ENCODE data around the gene CSTF1. TPM values are rescaled to one million over a fixed set of nuclear protein-coding genes. Genes with fewer than 3 reads are reported as not detected.

Gene CSTF1
- total and polyA plus RNA-seq, 8 donors: 4.5 to 17.5 (median 14.2) TPM

GRCh38 chr20:56347628-56348304 is 44.7 kb upstream of the CSTF1 start:
- Histone ChIP-seq H3K9me3 (no peaks in the 10 kb centered on the region), H3K27ac (peak overlapping the region in 3 of 4 donors; percentile 30 to 64 (median 38)), H3K4me3 (no peak overlapping the region), H3K36me3 (no peaks in the 10 kb centered on the region), H3K27me3 (peaks cover 0 to 5% (median 0%) of the 10 kb centered on the region in 4 donors), H3K4me1 (peaks cover 6 to 19% (median 13%) of the 10 kb centered on the region in 3 donors)
- no peak for TF ChIP-seq CTCF (IDR thresholded peaks at IDR 0.05)
- FAIRE-seq: no peak
- peak in 1 of 4 donors; percentile 28 for ATAC-seq
- intact Hi-C loops (cut with DNase I): no loop called here
- 72% methylated on average over 13 of the region's 13 CpGs for WGBS, 2 donors
- DNase-seq: no peak

- Histone ChIP-seq H3K36me3 (no peaks in the 10 kb centered on the region), H3K27me3 (peaks cover 0 to 5% (median 0%) of the 10 kb centered on the region in 4 donors), H3K27ac (peak overlapping the region in 3 of 4 donors; percentile 30 to 64 (median 38)), H3K4me3 (no peak overlapping the region), H3K4me1 (peaks cover 6 to 19% (median 13%) of the 10 kb centered on the region in 3 donors), H3K9me3 (no peaks in the 10 kb centered on the region)
- no peak for TF ChIP-seq CTCF (IDR thresholded peaks at IDR 0.05)
- ATAC-seq: peak; percentile 85 to 93 (median 91)
- WGBS, 2 donors: 2 to 3% methylated on average over 5 of the region's 5 CpGs
- FAIRE-seq: no peak
- intact Hi-C loops (cut with DNase I): no loop called here
- peak in 3 of 6 donors; percentile 31 to 39 (median 33) for DNase-seq
Measured at GRCh38 chr20:56348305-56348693, 44.1 kb upstream of the CSTF1 start.

- intact Hi-C loops (cut with DNase I): no loop called here
- peak in 2 of 4 donors; percentile 33 to 34 for ATAC-seq
- no peak overlapping the region for H3K4me3 ChIP-seq
Measured at GRCh38 chr20:56348746-56349145, 43.7 kb upstream of the CSTF1 start.

GRCh38 chr20:56350842-56351241 is 41.6 kb upstream of the CSTF1 start:
- Histone ChIP-seq H3K9me3 (no peaks in the 10 kb centered on the region), H3K27ac (no peak overlapping the region), H3K4me3 (no peak overlapping the region), H3K36me3 (no peaks in the 10 kb centered on the region), H3K4me1 (peaks cover 6 to 14% (median 13%) of the 10 kb centered on the region in 3 donors), H3K27me3 (no peaks in the 10 kb centered on the region)
- no peak for ATAC-seq
- no peak for FAIRE-seq
- no peak for DNase-seq
- WGBS, 2 donors: 83 to 86% methylated on average over 2 of the region's 2 CpGs
- intact Hi-C loops (cut with DNase I): no loop called here
- TF ChIP-seq CTCF (IDR thresholded peaks at IDR 0.05): no peak

More at GRCh38 chr20:56348746-56349145, 43.7 kb upstream of the CSTF1 start:
- no peaks in the 10 kb centered on the region for H3K36me3 ChIP-seq
- H3K4me1 ChIP-seq: peaks cover 6 to 17% (median 13%) of the 10 kb centered on the region in 3 donors
- DNase-seq (no peak), FAIRE-seq (no peak)
- WGBS, 2 donors: 16 to 18% methylated on average over 3 of the region's 3 CpGs
- no peaks in the 10 kb centered on the region for H3K9me3 ChIP-seq
- TF ChIP-seq CTCF (IDR thresholded peaks at IDR 0.05): no peak
- H3K27me3 ChIP-seq: peaks cover 0 to 5% (median 0%) of the 10 kb centered on the region in 4 donors
- H3K27ac ChIP-seq: peak overlapping the region in 3 of 4 donors; percentile 30 to 64 (median 38)
